A549 (cell line): ENCODE results near the gene STARD3NL. TPM values are rescaled to one million over a fixed set of nuclear protein-coding genes. Genes with fewer than 3 reads are reported as not detected.
"Not testable (repeated sequence)": the region's sequence is repeated elsewhere in the genome, so short reads cannot be mapped to it uniquely, and the experiment has no call there.

Source experiments
- ATAC-seq, 2 experiments: fragments of 200-7000 bp in 1 of 2; fragments of >200 bp in 1 of 2; cut with Nextera tagmentation in 1 of 2; cut with Tn5 transposase in 1 of 2; 3 replicates each; pipeline versions ENCODE4 v1.8.0 to v1.9.1; 2018 to 2020; ENCODE audit warnings: mild to moderate bottlenecking in 1 of 2, moderate library complexity in 1 of 2
- CTCF ChIA-PET: fragments of 300-600 bp; sonication (Branson Sonifier 250); formaldehyde crosslinking; extraction: SDS; loops from one replicate; lab custom pipeline; 2021; ENCODE audit warnings: antibody characterized with exemption, inconsistent platforms; lab: Yijun Ruan, JAX
- POLR2A ChIA-PET: fragments of 350-600 bp; formaldehyde crosslinking; extraction: SDS; loops from one replicate; lab custom pipeline; 2021; ENCODE audit warnings: antibody characterized with exemption, inconsistent platforms; lab: Yijun Ruan, JAX
- DNase-seq, 2 experiments: peaks; one replicate each; pipeline versions ENCODE4 v3.0.0 to v3.0.0-alpha.2; 2011 to 2016; ENCODE audit warnings: low read depth in 1 of 2, low spot score in 1 of 2
- FAIRE-seq: peaks from 2 replicates; lab custom pipeline; 2011; peaks lifted over from hg19 to GRCh38; lab: Jason Lieb, UNC
- H3K27ac ChIP-seq, 2 experiments: fragments of >200 bp; sonication (Bioruptor Twin); formaldehyde crosslinking; 3 replicates each; pipeline ENCODE4 v1.5.1; 2016 to 2017
- H3K4me1 ChIP-seq: fragments of >200 bp; sonication (Bioruptor Twin); formaldehyde crosslinking; 3 replicates; pipeline ENCODE4 v1.6.1; 2016
- H3K4me2 ChIP-seq: fragments of >200 bp; sonication (Bioruptor Twin); formaldehyde crosslinking; 3 replicates; pipeline ENCODE4 v1.6.1; 2016
- H3K4me3 ChIP-seq: fragments of >200 bp; sonication (Bioruptor Twin); formaldehyde crosslinking; 3 replicates; pipeline ENCODE4 v1.5.1; 2016
- H3K9me3 ChIP-seq: fragments of >200 bp; sonication (Bioruptor Twin); formaldehyde crosslinking; 3 replicates; pipeline ENCODE4 v1.6.1; 2016
- CTCF ChIP-seq: fragments of >200 bp; sonication (Bioruptor Twin); formaldehyde crosslinking; IDR thresholded peaks from 3 replicates; pipeline ENCODE4 v1.5.1; 2016
- EHMT2 ChIP-seq: fragments of 200-600 bp; sonication (generic); IDR thresholded peaks from 2 replicates; pipeline ENCODE4 v1.6.1; 2016; ENCODE audit warnings: antibody characterized with exemption, low read depth, mild to moderate bottlenecking, moderate library complexity
- FOSL2 ChIP-seq, 2 experiments: fragments of 450-650 bp in 1 of 2; fragments of >200 bp in 1 of 2; sonication (Bioruptor Twin) in 1 of 2; formaldehyde crosslinking; IDR thresholded peaks; 2 replicates each; pipeline versions ENCODE4 v1.5.0 to v1.6.1; 2016 to 2020; ENCODE audit warnings: mild to moderate bottlenecking in 1 of 2, moderate library complexity in 1 of 2
- GATA3 ChIP-seq: IDR thresholded peaks from 2 replicates; pipeline ENCODE4 v1.6.1; 2012; ENCODE audit warnings: borderline replicate concordance
- HDAC2 ChIP-seq: fragments of 200-600 bp; sonication (generic); IDR thresholded peaks from 2 replicates; pipeline ENCODE4 v1.6.1; 2016
- KDM1A ChIP-seq: fragments of 200-600 bp; sonication (generic); IDR thresholded peaks from 2 replicates; pipeline ENCODE4 v1.6.1; 2016; ENCODE audit warnings: low read depth, mild to moderate bottlenecking
- MAX ChIP-seq: IDR thresholded peaks from 2 replicates; pipeline ENCODE4 v1.6.1; 2012
- NR3C1 ChIP-seq: fragments of >200 bp; sonication (Bioruptor Twin); formaldehyde crosslinking; IDR thresholded peaks from 3 replicates; pipeline ENCODE4 v1.6.1; 2017
- POLR2AphosphoS2 ChIP-seq: conservative IDR thresholded peaks from 2 replicates; pipeline ENCODE4 v1.6.1; 2012; ENCODE audit warnings: low read length, improper control_type of control experiment, inconsistent platforms
- RARB ChIP-seq: fragments of 250-450 bp; sonication (Bioruptor Pico); IDR thresholded peaks from 2 replicates; pipeline ENCODE4 v1.8.0; 2021; ENCODE audit warnings: mild to moderate bottlenecking, moderate library complexity
- SMC3 ChIP-seq: fragments of >200 bp; sonication (Bioruptor Twin); formaldehyde crosslinking; IDR thresholded peaks from 3 replicates; pipeline ENCODE4 v1.6.1; 2018; ENCODE audit warnings: inconsistent platforms
- TFCP2L1 ChIP-seq: fragments of 250-450 bp; sonication (Bioruptor Pico); IDR thresholded peaks from 2 replicates; pipeline ENCODE4 v1.5.0; 2021; ENCODE audit warnings: mild to moderate bottlenecking
- TP53 ChIP-seq: fragments of 250-450 bp; sonication (Bioruptor Pico); IDR thresholded peaks from 2 replicates; pipeline ENCODE4 v1.5.0; 2021; ENCODE audit warnings: mild to moderate bottlenecking, moderate library complexity
- ZC3H11A ChIP-seq: fragments of 450-650 bp; IDR thresholded peaks from 2 replicates; pipeline ENCODE4 v1.6.1; 2014; ENCODE audit warnings: antibody characterized with exemption, mild to moderate bottlenecking
- ZFP36 ChIP-seq: fragments of 450-650 bp; IDR thresholded peaks from 2 replicates; pipeline ENCODE4 v1.6.1; 2014; ENCODE audit warnings: borderline replicate concordance; ENCODE audit not compliant: partially characterized antibody
- WGBS: methylation state at CpG from one replicate; pipeline ENCODE4 v1.1.6; 2017; ENCODE audit errors: missing lambda C conversion rate; 5-methylcytosine and 5-hydroxymethylcytosine counted together
- polyA plus RNA-seq, 4 experiments: library from polyadenylated mRNA; depleted of rRNA in 3 of 4; stranded (reverse); fragments of >200 nt; fragmentation: RNase III in 1 of 4; extraction: RNeasy Plus Mini Kit Qiagen cat#74134 plus additional on column Dnase treatment in 1 of 4; gene quantifications; 2 replicates in 3 of 4; 3 replicates in 1 of 4; pipeline ENCODE4 v1.2.3, GENCODE V29; 2011 to 2017

STARD3NL gene
- polyA plus RNA-seq, 2 of the 4 experiments (the other 2 are of a cell fraction) = 57.9 to 104 TPM

GRCh38 chr7:38232502-38233366, 54.7 kb downstream of the STARD3NL start:
- WGBS = 92% methylated on average over 11 of the region's 11 CpGs
- DNase-seq (no peak), FAIRE-seq (no peak), ATAC-seq (no peak; a peak in 2 of 6 replicates)
- Histone ChIP-seq H3K4me1 (no peaks in the 10 kb centered on the region), H3K4me3 (no peak overlapping the region), H3K9me3 (no peaks in the 10 kb centered on the region), H3K4me2 (no peak overlapping the region), H3K27ac (no peak overlapping the region)
- CTCF ChIA-PET = interaction anchor here (1.2 to 1.4 kb wide), 2 partner anchors 87 to 337 kb away, joined by 3 to 5 read pairs; no protein-coding TSS in a partner anchor
- TF ChIP-seq HDAC2 = no peak
- no peak for TF ChIP-seq TFCP2L1 (CRISPR knock-in tag)
- TF ChIP-seq CTCF = no peak
- no peak for TF ChIP-seq GATA3
- no peak for TF ChIP-seq KDM1A
- POLR2A ChIA-PET = no interaction called here

- DNase-seq, ATAC-seq, H3K4me3 ChIP-seq, POLR2A ChIA-PET, H3K9me3 ChIP-seq, H3K4me2 ChIP-seq, FAIRE-seq, H3K27ac ChIP-seq, H3K4me1 ChIP-seq: not testable (repeated sequence)
- whole genome bisulfite sequencing = 83% methylated on average over 11 of the region's 11 CpGs
- CTCF ChIA-PET = interaction anchor here (0.6 to 1.8 kb wide), 3 partner anchors 12 to 284 kb away, joined by 3 to 10 read pairs (median 3); no protein-coding TSS in a partner anchor
Measured at GRCh38 chr7:38234759-38235158, 56.7 kb downstream of the STARD3NL start.

- H3K9me3 ChIP-seq = no peaks in the 10 kb centered on the region
- H3K4me1 ChIP-seq = no peaks in the 10 kb centered on the region
- 57% methylated on average over 4 of the region's 4 CpGs for WGBS
- no peak overlapping the region for H3K4me3 ChIP-seq
- no peak for ATAC-seq
- ChIA-PET CTCF (interaction anchor here (1.7 kb wide), 1 partner anchor 20 kb away, joined by 3 read pairs; no protein-coding TSS in a partner anchor), POLR2A (no interaction called here)
- H3K4me2 ChIP-seq = no peak overlapping the region
- DNase-seq = no peak
- no peak overlapping the region for H3K27ac ChIP-seq
- TF ChIP-seq MAX (no peak), SMC3 (no peak), ZC3H11A (no peak)
- no peak for FAIRE-seq
Measured at GRCh38 chr7:38235606-38236005, 57.6 kb downstream of the STARD3NL start.

- H3K9me3 ChIP-seq, H3K4me1 ChIP-seq, H3K4me3 ChIP-seq, H3K27ac ChIP-seq, H3K4me2 ChIP-seq, ATAC-seq, POLR2A ChIA-PET, FAIRE-seq, DNase-seq, CTCF ChIA-PET: not testable (repeated sequence)
- WGBS = 62% methylated on average over 10 of the region's 10 CpGs
Measured at GRCh38 chr7:38239129-38239528, 61.1 kb downstream of the STARD3NL start.

GRCh38 chr7:38241071-38241470, 63.0 kb downstream of the STARD3NL start:
- DNase-seq (no peak), ATAC-seq (no peak), FAIRE-seq (no peak)
- CTCF ChIA-PET = interaction anchor here (0.6 to 1.0 kb wide), 4 partner anchors 18 to 675 kb away, joined by 3 to 4 read pairs (median 3); partner anchors contain the start of gene SFRP4
- Histone ChIP-seq H3K4me1 (no peaks in the 10 kb centered on the region), H3K27ac (no peak overlapping the region), H3K4me2 (no peak overlapping the region), H3K9me3 (no peaks in the 10 kb centered on the region), H3K4me3 (no peak overlapping the region)
- TF ChIP-seq NR3C1 = no peak
- 23% methylated on average over 3 of the region's 3 CpGs for WGBS
- POLR2A ChIA-PET = no interaction called here

GRCh38 chr7:38242814-38243213, 64.8 kb downstream of the STARD3NL start:
- H3K27ac ChIP-seq = no peak overlapping the region
- no peak for ATAC-seq
- 75% methylated on average over 6 of the region's 6 CpGs for WGBS
- H3K4me3 ChIP-seq = no peak overlapping the region
- H3K4me2 ChIP-seq = no peak overlapping the region
- TF ChIP-seq GATA3 = no peak
- no peak for TF ChIP-seq RARB (CRISPR knock-in tag)
- TF ChIP-seq SMC3 = no peak
- TF ChIP-seq FOSL2 (IDR thresholded peaks at IDR 0.05) = no peak
- no peak for TF ChIP-seq FOSL2 (CRISPR knock-in tag; IDR thresholded peaks at IDR 0.05)
- no peak for TF ChIP-seq POLR2AphosphoS2
- no peak for TF ChIP-seq EHMT2
- TF ChIP-seq ZFP36 = no peak
- no peak for TF ChIP-seq TP53
- DNase-seq = no peak
- no peaks in the 10 kb centered on the region for H3K9me3 ChIP-seq
- ChIA-PET CTCF (no interaction called here), POLR2A (no interaction called here)
- no peaks in the 10 kb centered on the region for H3K4me1 ChIP-seq
- FAIRE-seq = no peak
